ENCODE measurements around the gene KRABD2.
A peak's percentile ranks its signal among the peaks of the same experiment; 100 is the strongest.
"Not testable (repeated sequence)": the region's sequence is repeated elsewhere in the genome, so short reads cannot be mapped to it uniquely, and the experiment has no call there.

Gene KRABD2

GRCh38 chr17:8376271-8377067 lies at the start of gene KRABD2:
Gene KRABD2, minus strand, starts transcription at chr17:8376704.
- DNase-seq, result peak; percentile 92

GRCh38 chr17:8421571-8421970 lies 45.1 kb upstream of the KRABD2 start:
- DNase-seq, result no peak

- DNase-seq, result no peak
Measured at GRCh38 chr17:8420041-8420934, 43.8 kb upstream of the KRABD2 start.

GRCh38 chr17:8419305-8419704 lies 42.8 kb upstream of the KRABD2 start:
- no peak for DNase-seq

GRCh38 chr17:8418471-8418870 lies 42.0 kb upstream of the KRABD2 start:
- DNase-seq, result no peak

GRCh38 chr17:8417806-8418205 lies 41.3 kb upstream of the KRABD2 start:
- no peak for DNase-seq

GRCh38 chr17:8413938-8414337 lies 37.4 kb upstream of the KRABD2 start:
- no peak for DNase-seq

GRCh38 chr17:8413328-8413727 lies 36.8 kb upstream of the KRABD2 start:
- DNase-seq, result no peak

- DNase-seq, result no peak
Measured at GRCh38 chr17:8412089-8412488, 35.6 kb upstream of the KRABD2 start.

GRCh38 chr17:8410883-8411238 lies 34.4 kb upstream of the KRABD2 start:
- DNase-seq, result no peak

- DNase-seq, result peak; percentile 77
Measured at GRCh38 chr17:8409966-8410882, 33.7 kb upstream of the KRABD2 start.

- DNase-seq, result no peak
Measured at GRCh38 chr17:8408371-8408770, 31.9 kb upstream of the KRABD2 start.

GRCh38 chr17:8406174-8406573 lies 29.7 kb upstream of the KRABD2 start:
- DNase-seq, result no peak

- DNase-seq, result no peak
Measured at GRCh38 chr17:8405499-8406016, 29.1 kb upstream of the KRABD2 start.

GRCh38 chr17:8402921-8403536 lies 26.5 kb upstream of the KRABD2 start:
- DNase-seq, result no peak

GRCh38 chr17:8401107-8401506 lies 24.6 kb upstream of the KRABD2 start:
- no peak for DNase-seq

GRCh38 chr17:8398980-8399379 lies 22.5 kb upstream of the KRABD2 start:
- DNase-seq, result no peak

GRCh38 chr17:8397636-8398035 lies 21.1 kb upstream of the KRABD2 start, which contains the start of gene RNF222:
Gene RNF222, minus strand, starts transcription at chr17:8397827. Its CDS starts 4,366 bp downstream, at chr17:8393461.
- DNase-seq, result no peak

- not testable (repeated sequence) for DNase-seq
Measured at GRCh38 chr17:8394497-8394896, 18.0 kb upstream of the KRABD2 start.

- peak; percentile 34 for DNase-seq
Measured at GRCh38 chr17:8393470-8394231, 17.1 kb upstream of the KRABD2 start.
